PC-3 (cell line): ENCODE results near the gene FOXP1. TPM values are rescaled to one million over a fixed set of nuclear protein-coding genes. Genes with fewer than 3 reads are reported as not detected.

Source experiments
- ATAC-seq: fragments of 200-7000 bp; cut with Tn5 transposase; 2 replicates; pipeline ENCODE4 v1.9.1; 2020; ENCODE audit warnings: mild to moderate bottlenecking, moderate library complexity
- BruUV-seq: library from RNA; stranded (reverse); fragments of 400-500 nt; replicated peaks from 2 replicates; lab custom pipeline; 2021; lab: Mats Ljungman, UMichigan
- CTCF ChIA-PET: fragments of 300-600 bp; sonication (Branson Sonifier 250); formaldehyde crosslinking; loops from one replicate; lab custom pipeline; 2022; ENCODE audit warnings: antibody characterized with exemption; lab: Charles Lee
- POLR2A ChIA-PET: fragments of 300-600 bp; sonication (Branson Sonifier 250); formaldehyde crosslinking; loops from one replicate; lab custom pipeline; 2022; ENCODE audit warnings: antibody characterized with exemption; ENCODE audit not compliant: unreplicated experiment; lab: Charles Lee
- DNase-seq: peaks from one replicate; pipeline ENCODE4 v3.0.0-alpha.2; 2015
- H2AFZ ChIP-seq: fragments of 300-600 bp; sonication (generic); 2 replicates; pipeline ENCODE4 v1.6.0; 2016; ENCODE audit warnings: antibody characterized with exemption, low read length
- H3F3A ChIP-seq: fragments of 300-600 bp; sonication (generic); one replicate; pipeline ENCODE4 v1.6.0; 2017; ENCODE audit warnings: antibody characterized with exemption, low read length, control low read depth, mild to moderate bottlenecking; ENCODE audit not compliant: unreplicated experiment
- H3K27ac ChIP-seq: fragments of 300-600 bp; sonication (generic); 2 replicates; pipeline ENCODE4 v1.5.1; 2016; ENCODE audit warnings: mild to moderate bottlenecking, low read length
- H3K27me3 ChIP-seq: fragments of 300-600 bp; sonication (generic); 2 replicates; pipeline ENCODE4 v1.6.1; 2016; ENCODE audit warnings: low read length, mixed read lengths
- H3K36me3 ChIP-seq: fragments of 300-600 bp; sonication (generic); 2 replicates; pipeline ENCODE4 v1.6.1; 2016; ENCODE audit warnings: low read depth, mixed run types, low read length, mixed read lengths
- H3K4me1 ChIP-seq: fragments of 300-600 bp; sonication (generic); 2 replicates; pipeline ENCODE4 v1.5.1; 2016; ENCODE audit warnings: low read length; ENCODE audit not compliant: insufficient read depth
- H3K4me2 ChIP-seq: fragments of 300-600 bp; sonication (generic); 2 replicates; pipeline ENCODE4 v1.6.0; 2016; ENCODE audit warnings: low read length
- H3K4me3 ChIP-seq: fragments of 300-600 bp; sonication (generic); 2 replicates; pipeline ENCODE4 v1.5.1; 2016; ENCODE audit warnings: mild to moderate bottlenecking, low read length, mixed read lengths
- H3K79me2 ChIP-seq: fragments of 300-600 bp; sonication (generic); 2 replicates; pipeline ENCODE4 v1.6.1; 2017; ENCODE audit warnings: low read length, mixed read lengths
- H3K9ac ChIP-seq: fragments of 300-600 bp; sonication (generic); 2 replicates; pipeline ENCODE4 v1.6.0; 2016; ENCODE audit warnings: mild to moderate bottlenecking, low read length
- H3K9me2 ChIP-seq: fragments of 300-600 bp; sonication (generic); replicated peaks from 2 replicates; pipeline ENCODE4 v1.6.1; 2016; ENCODE audit warnings: mixed run types, low read length, mixed read lengths
- H3K9me3 ChIP-seq: fragments of 300-600 bp; sonication (generic); 2 replicates; pipeline ENCODE4 v1.6.1; 2016; ENCODE audit warnings: low read length, mixed read lengths
- H4K20me1 ChIP-seq: fragments of 300-600 bp; sonication (generic); 2 replicates; pipeline ENCODE4 v1.6.1; 2016; ENCODE audit warnings: low read length, mixed read lengths
- CTCF ChIP-seq: fragments of 300-600 bp; sonication (generic); conservative IDR thresholded peaks from 2 replicates; pipeline ENCODE4 v1.5.1; 2017; ENCODE audit warnings: antibody characterized with exemption, low read depth, mild to moderate bottlenecking, low read length
- EZH2 ChIP-seq: fragments of 300-600 bp; sonication (generic); IDR thresholded peaks from one replicate; pipeline ENCODE4 v1.6.1; 2017; ENCODE audit warnings: antibody characterized with exemption, mild to moderate bottlenecking, low read length; ENCODE audit not compliant: unreplicated experiment
- EZH2phosphoT487 ChIP-seq: fragments of 300-600 bp; sonication (generic); IDR thresholded peaks from 2 replicates; pipeline ENCODE4 v1.6.1; 2018; ENCODE audit warnings: mild to moderate bottlenecking, antibody characterized with exemption, low read length, borderline replicate concordance
- intact Hi-C: fragments of 100-400 bp; cut with micrococcal nuclease; formaldehyde crosslinking; loops from 2 replicates; pipeline ENCODE4 v1.9.0; 2023
- total RNA-seq: library from RNA; depleted of rRNA; stranded (reverse); fragments of >200 nt; gene quantifications from 2 replicates; pipeline ENCODE4 v1.2.3, GENCODE V29; 2014

Gene FOXP1
- total RNA-seq, 1 experiment from 2014 or later: 35.3 TPM

- Histone ChIP-seq H3K36me3 (no peaks in the 10 kb centered on the region), H2AFZ (no peak overlapping the region), H4K20me1 (no peaks in the 10 kb centered on the region), H3K4me3 (no peak overlapping the region), H3K4me2 (no peak overlapping the region), H3K9me3 (no peaks in the 10 kb centered on the region), H3K27ac (no peak overlapping the region), H3K9ac (no peak overlapping the region), H3K27me3 (no peaks in the 10 kb centered on the region), H3K79me2 (no peaks in the 10 kb centered on the region), H3K9me2 (no peaks in the 10 kb centered on the region), H3F3A (no peaks in the 10 kb centered on the region), H3K4me1 (peaks cover 10% of the 10 kb centered on the region; the same call in 1 of the 2 replicates)
- BruUV-seq: no TSS peak
- TF ChIP-seq CTCF (no peak), EZH2phosphoT487 (no peak), EZH2 (no peak)
- ATAC-seq (no peak), DNase-seq (no peak)
- ChIA-PET POLR2A (no interaction called here), CTCF (interaction anchor here (0.6 kb wide), 1 partner anchor 151 kb away, joined by 4 read pairs; no protein-coding TSS in a partner anchor)
- intact Hi-C loops: loop anchor here (10.0 kb wide), 1 partner anchor 257 kb away; no protein-coding TSS in a partner anchor
These were observed 185.8 kb downstream of the FOXP1 start for GRCh38 chr3:71397726-71398125.

- TF ChIP-seq EZH2 (no peak), EZH2phosphoT487 (no peak), CTCF (peak; percentile 56)
- H3K27ac ChIP-seq: no peak overlapping the region
- H3K4me2 ChIP-seq: no peak overlapping the region
- no peaks in the 10 kb centered on the region for H3K27me3 ChIP-seq
- no peaks in the 10 kb centered on the region for H3F3A ChIP-seq
- no peaks in the 10 kb centered on the region for H3K9me3 ChIP-seq
- H3K36me3 ChIP-seq: no peaks in the 10 kb centered on the region
- peak; percentile 46 for ATAC-seq
- no peaks in the 10 kb centered on the region for H4K20me1 ChIP-seq
- CTCF ChIA-PET: interaction anchor here (0.6 kb wide), 1 partner anchor 152 kb away, joined by 4 read pairs; no protein-coding TSS in a partner anchor
- BruUV-seq: no TSS peak
- H3K4me1 ChIP-seq: peaks cover 10% of the 10 kb centered on the region; the same call in 1 of the 2 replicates
- no peak overlapping the region for H3K4me3 ChIP-seq
- no peaks in the 10 kb centered on the region for H3K79me2 ChIP-seq
- POLR2A ChIA-PET: no interaction called here
- no peak overlapping the region for H3K9ac ChIP-seq
- H2AFZ ChIP-seq: peak overlapping the region; percentile 42
- intact Hi-C loops: loop anchor here (10.0 kb wide), 1 partner anchor 258 kb away; no protein-coding TSS in a partner anchor
- no peaks in the 10 kb centered on the region for H3K9me2 ChIP-seq
- DNase-seq: peak; percentile 65
These were observed 186.5 kb downstream of the FOXP1 start for GRCh38 chr3:71397046-71397445.

- Histone ChIP-seq H3K36me3 (no peaks in the 10 kb centered on the region), H3K9me2 (no peaks in the 10 kb centered on the region), H4K20me1 (no peaks in the 10 kb centered on the region), H2AFZ (no peak overlapping the region), H3K4me2 (no peak overlapping the region), H3K9me3 (no peaks in the 10 kb centered on the region), H3K27ac (no peak overlapping the region), H3K4me3 (no peak overlapping the region), H3K79me2 (no peaks in the 10 kb centered on the region), H3F3A (no peaks in the 10 kb centered on the region), H3K4me1 (peaks cover 10% of the 10 kb centered on the region; the same call in 1 of the 2 replicates), H3K27me3 (no peaks in the 10 kb centered on the region), H3K9ac (no peak overlapping the region)
- ChIA-PET POLR2A (no interaction called here), CTCF (no interaction called here)
- no peak for TF ChIP-seq EZH2phosphoT487
- TF ChIP-seq CTCF: no peak
- TF ChIP-seq EZH2: no peak
- ATAC-seq: no peak; the same call in 1 of the 2 replicates
- BruUV-seq: no TSS peak
- intact Hi-C loops: loop anchor here (10.0 kb wide), 1 partner anchor 259 kb away; no protein-coding TSS in a partner anchor
- DNase-seq: peak; percentile 16
These were observed 187.4 kb downstream of the FOXP1 start for GRCh38 chr3:71395927-71396695.
